ENCODE measurements around the gene OR9K2. TPM values are rescaled to one million over a fixed set of nuclear protein-coding genes. Genes with fewer than 3 reads are reported as not detected.

OR9K2 gene
- total RNA-seq, 6 donors from 2014 or later, result not detected

DNA sequence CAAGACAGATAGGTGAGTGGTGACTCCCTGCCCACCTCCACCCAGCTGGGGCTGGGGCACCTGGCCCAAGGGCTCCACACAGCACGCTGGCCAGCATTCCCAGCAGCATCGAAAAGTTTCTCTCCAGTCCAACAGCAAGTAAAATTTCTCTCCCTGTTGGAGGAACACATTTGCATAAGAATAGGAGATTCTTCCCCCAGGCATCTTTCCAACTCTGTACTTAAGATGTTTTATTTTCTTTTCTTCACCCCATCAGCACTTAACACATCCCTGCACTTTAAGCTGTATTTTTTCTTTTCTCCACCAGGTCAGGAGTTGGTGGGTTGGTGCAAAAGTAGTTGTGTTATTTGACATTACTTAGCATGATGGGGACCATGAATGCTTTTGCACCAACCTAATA is 47.2 kb downstream of the OR9K2 start:
- DNase-seq (peak in 1 of 2 donors; percentile 37), ATAC-seq (ENCODE audit: low FRiP score in 2 of 2) (no peak)
- TF ChIP-seq, protein P1, sequence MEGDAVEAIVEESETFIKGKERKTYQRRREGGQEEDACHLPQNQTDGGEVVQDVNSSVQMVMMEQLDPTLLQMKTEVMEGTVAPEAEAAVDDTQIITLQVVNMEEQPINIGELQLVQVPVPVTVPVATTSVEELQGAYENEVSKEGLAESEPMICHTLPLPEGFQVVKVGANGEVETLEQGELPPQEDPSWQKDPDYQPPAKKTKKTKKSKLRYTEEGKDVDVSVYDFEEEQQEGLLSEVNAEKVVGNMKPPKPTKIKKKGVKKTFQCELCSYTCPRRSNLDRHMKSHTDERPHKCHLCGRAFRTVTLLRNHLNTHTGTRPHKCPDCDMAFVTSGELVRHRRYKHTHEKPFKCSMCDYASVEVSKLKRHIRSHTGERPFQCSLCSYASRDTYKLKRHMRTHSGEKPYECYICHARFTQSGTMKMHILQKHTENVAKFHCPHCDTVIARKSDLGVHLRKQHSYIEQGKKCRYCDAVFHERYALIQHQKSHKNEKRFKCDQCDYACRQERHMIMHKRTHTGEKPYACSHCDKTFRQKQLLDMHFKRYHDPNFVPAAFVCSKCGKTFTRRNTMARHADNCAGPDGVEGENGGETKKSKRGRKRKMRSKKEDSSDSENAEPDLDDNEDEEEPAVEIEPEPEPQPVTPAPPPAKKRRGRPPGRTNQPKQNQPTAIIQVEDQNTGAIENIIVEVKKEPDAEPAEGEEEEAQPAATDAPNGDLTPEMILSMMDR (IDR thresholded peaks at IDR 0.05), result no peak
- TF ChIP-seq POLR2A (IDR thresholded peaks at IDR 0.05), result no peak
- TF ChIP-seq EP300 (IDR thresholded peaks at IDR 0.05), result no peak
- no peak for TF ChIP-seq POLR2AphosphoS5 (IDR thresholded peaks at IDR 0.05)
- Histone ChIP-seq H3K9me3 (no peaks in the 10 kb centered on the region), H3K4me3 (no peak overlapping the region), H3K27me3 (no peaks in the 10 kb centered on the region), H3K4me1 (no peaks in the 10 kb centered on the region), H3K27ac (no peak overlapping the region), H3K36me3 (no peaks in the 10 kb centered on the region)
- WGBS, 2 donors, result 78 to 96% methylated on average over 2 of the region's 2 CpGs

Other genes with a start within 250 kb of the OR9K2 start
- 10 to 100 TPM in 1 of 6 donors, 1 to 10 TPM in 5; 2.7 to 10.5 (median 4.3) TPM for gene TESPA1, start 141.6 kb upstream of the OR9K2 start, total RNA-seq
- not detected for gene NEUROD4, start 106.4 kb upstream of the OR9K2 start, total RNA-seq
- not detected for gene OR10A7, start 94.6 kb downstream of the OR9K2 start, total RNA-seq
- not detected for gene OR6C74, start 118.2 kb downstream of the OR9K2 start, total RNA-seq
- not detected for gene OR6C6, start 170.2 kb downstream of the OR9K2 start, total RNA-seq
- gene OR6C1, start 187.9 kb downstream of the OR9K2 start, total RNA-seq, result not detected
- not detected for gene OR6C3, start 204.3 kb downstream of the OR9K2 start, total RNA-seq
- not detected for gene OR6C75, start 236.6 kb downstream of the OR9K2 start, total RNA-seq

Data from upper lobe of left lung (tissue), 6 donors.